Measurements from ENCODE around the gene MAP4K5. TPM values are rescaled to one million over a fixed set of nuclear protein-coding genes. Genes with fewer than 3 reads are reported as not detected.
"Not testable (repeated sequence)": the region's sequence is repeated elsewhere in the genome, so short reads cannot be mapped to it uniquely, and the experiment has no call there.

Gene MAP4K5
- total and polyA plus RNA-seq, 12 donors = 7.1 to 19.8 (median 11.2) TPM

- intact Hi-C loops (cut with DNase I) = no loop called here
- Histone ChIP-seq H3K27ac (peak within 1 kb of the TSS; percentile 51 to 90 (median 84)), H3K36me3 (no peaks in the 10 kb centered on the region), H3K4me3 (peak within 1 kb of the TSS; percentile 47 to 82 (median 72)), H3K4me1 (peaks cover 0 to 15% (median 9%) of the 10 kb centered on the region in 9 donors), H3K9me3 (no peaks in the 10 kb centered on the region), H3K27me3 (peaks cover 0 to 27% (median 12%) of the 10 kb centered on the region in 7 donors)
- WGBS, 2 donors = 0 to 1% methylated on average over 65 to 66 of the region's 66 CpGs
- ATAC-seq = peak; percentile 91 to 97 (median 94)
- peak; percentile 74 for DNase-seq
- no peak for TF ChIP-seq CTCF (IDR thresholded peaks at IDR 0.05)
These were observed 27.9 kb upstream of the MAP4K5 start, which contains the start of gene ATL1 for GRCh38 chr14:50559990-50560930. Gene ATL1 (plus strand): TSS chr14:50560145. CDS start chr14:50560266, 121 bp downstream.

GRCh38 chr14:50552796-50553195, 20.4 kb upstream of the MAP4K5 start:
- H3K27me3 ChIP-seq; H3K9me3 ChIP-seq; H3K4me3 ChIP-seq; H3K27ac ChIP-seq; DNase-seq; H3K4me1 ChIP-seq; ATAC-seq; intact Hi-C loops (cut with DNase I); H3K36me3 ChIP-seq: not testable (repeated sequence)
- 84 to 88% methylated on average over 3 of the region's 3 CpGs for WGBS, 2 donors

GRCh38 chr14:50551877-50552276, 19.5 kb upstream of the MAP4K5 start:
- ATAC-seq = no peak
- H3K27ac ChIP-seq = no peak overlapping the region
- WGBS, 2 donors = 91 to 94% methylated on average over 3 of the region's 3 CpGs
- H3K4me1 ChIP-seq = no peaks in the 10 kb centered on the region
- H3K27me3 ChIP-seq = peaks cover 0 to 10% (median 0%) of the 10 kb centered on the region in 7 donors
- H3K4me3 ChIP-seq = no peak overlapping the region
- TF ChIP-seq CTCF (IDR thresholded peaks at IDR 0.05) = no peak
- no peaks in the 10 kb centered on the region for H3K36me3 ChIP-seq
- DNase-seq = no peak
- intact Hi-C loops (cut with DNase I) = no loop called here
- H3K9me3 ChIP-seq = no peaks in the 10 kb centered on the region

- no peak for TF ChIP-seq CTCF (IDR thresholded peaks at IDR 0.05)
- H3K9me3 ChIP-seq = no peaks in the 10 kb centered on the region
- DNase-seq (no peak), ATAC-seq (no peak)
- H3K27ac ChIP-seq = no peak overlapping the region
- H3K4me3 ChIP-seq = no peak overlapping the region
- intact Hi-C loops (cut with DNase I) = no loop called here
- no peaks in the 10 kb centered on the region for H3K36me3 ChIP-seq
- H3K27me3 ChIP-seq = peaks cover 0 to 10% (median 0%) of the 10 kb centered on the region in 7 donors
- H3K4me1 ChIP-seq = no peaks in the 10 kb centered on the region
- 93 to 100% methylated on average over 1 of the region's 1 CpG for WGBS, 2 donors
These were observed 17.9 kb upstream of the MAP4K5 start for GRCh38 chr14:50550294-50550693.

- no peaks in the 10 kb centered on the region for H3K9me3 ChIP-seq
- H3K4me1 ChIP-seq = peaks cover 0 to 3% (median 0%) of the 10 kb centered on the region in 9 donors
- H3K36me3 ChIP-seq = no peaks in the 10 kb centered on the region
- WGBS, 2 donors = 65 to 88% methylated on average over 3 of the region's 3 CpGs
- no peak overlapping the region for H3K27ac ChIP-seq
- DNase-seq (no peak), ATAC-seq (no peak)
- H3K4me3 ChIP-seq = no peak overlapping the region
- intact Hi-C loops (cut with DNase I) = no loop called here
- peaks cover 0 to 4% (median 0%) of the 10 kb centered on the region in 7 donors for H3K27me3 ChIP-seq
- no peak for TF ChIP-seq CTCF (IDR thresholded peaks at IDR 0.05)
These were observed 13.2 kb upstream of the MAP4K5 start for GRCh38 chr14:50545618-50546017.

All from heart right ventricle (tissue), 16 donors.